ENCODE measurements around the gene ARL16. TPM values are rescaled to one million over a fixed set of nuclear protein-coding genes. Genes with fewer than 3 reads are reported as not detected.

The ARL16 gene
- total and polyA plus RNA-seq, 2 of the 4 experiments (the other 2 are of a cell fraction), result 51.1 to 77.9 TPM

DNA sequence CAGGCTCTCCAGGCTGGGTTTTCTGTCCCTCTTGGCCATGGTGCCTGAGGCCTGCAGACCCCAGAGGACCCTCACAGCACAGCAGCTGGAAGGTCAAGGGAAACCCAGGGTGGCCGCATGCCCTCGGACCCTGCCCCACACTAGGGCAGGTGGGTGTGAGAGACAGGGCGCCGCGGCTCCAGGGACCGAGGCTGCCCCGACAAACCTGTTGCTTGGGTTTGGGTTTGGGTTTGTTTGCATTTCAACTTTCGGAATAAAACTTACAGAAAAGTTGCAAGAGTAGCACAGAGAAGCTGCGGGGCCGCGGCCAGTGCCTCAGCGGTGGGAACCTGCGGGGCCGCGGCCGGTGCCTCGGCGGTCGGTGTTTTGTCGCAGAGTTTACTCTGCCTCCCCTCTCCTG is 8.0 kb upstream of the ARL16 start:
- no peak overlapping the region for H2BK120ac ChIP-seq (ENCODE audit: low read depth, low read length)
- H3K56ac ChIP-seq (ENCODE audit: extremely low read depth, insufficient read depth, low read length), result no peak overlapping the region
- no peak overlapping the region for H3K4me2 ChIP-seq (ENCODE audit: low read depth, low read length)
- no peak overlapping the region for H2BK15ac ChIP-seq (ENCODE audit: low read depth, low read length)
- ATAC-seq (ENCODE audit: low read depth) (no peak), DNase-seq (no peak)
- H4K91ac ChIP-seq (ENCODE audit: insufficient read depth, low read depth, low read length), result no peak overlapping the region
- no peak overlapping the region for H4K5ac ChIP-seq (ENCODE audit: low read depth, low read length)
- WGBS, 2 experiments (ENCODE audit: extremely low coverage in 2 of 2, insufficient read length in 1 of 2), result 89% methylated on average over 5 of the region's 20 CpGs; no CpG with 5 or more reads in 1 of the 2 experiments
- POLR2A ChIA-PET (ENCODE audit: unreplicated experiment), result no interaction called here
- H3K4me1 ChIP-seq (ENCODE audit: control insufficient read depth, insufficient read depth, low read length), result no peaks in the 10 kb centered on the region
- no peak overlapping the region for H3K23ac ChIP-seq (ENCODE audit: low read depth, low read length)
- intact Hi-C loops (cut with micrococcal nuclease), result no loop called here
- H4K20me1 ChIP-seq (ENCODE audit: insufficient read depth, low read length), result peaks cover 79% of the 10 kb centered on the region
- no peak overlapping the region for H2AK9ac ChIP-seq (replicated peaks; ENCODE audit: low read depth, low read length, poor library complexity)
- no peaks in the 10 kb centered on the region for H3K27me3 ChIP-seq (ENCODE audit: control insufficient read depth, insufficient read depth, low read length)
- no peak overlapping the region for H2AFZ ChIP-seq (replicated peaks; ENCODE audit: low read length, poor library complexity)
- peaks cover 7 to 47% of the 10 kb centered on the region in 2 experiments for H3K79me1 ChIP-seq (ENCODE audit: low read depth in 1 of 2, low read length in 2 of 2)
- no peak overlapping the region for H3K9ac ChIP-seq (ENCODE audit: low read depth, low read length)
- H2BK5ac ChIP-seq (ENCODE audit: low read depth, low read length, poor library complexity, severe bottlenecking), result no peak overlapping the region
- in situ Hi-C loops (cut with MboI; ENCODE audit: low sequenced_read_pairs), result no loop called here
- H3K36me3 ChIP-seq (ENCODE audit: control insufficient read depth, insufficient read depth, low read length), result peaks cover 95% of the 10 kb centered on the region
- H3K18ac ChIP-seq (ENCODE audit: low read depth, low read length), result no peak overlapping the region
- no peak overlapping the region for H2BK20ac ChIP-seq (ENCODE audit: low read depth, low read length)
- no peaks in the 10 kb centered on the region for H3K9me1 ChIP-seq (ENCODE audit: insufficient read depth, low read length)
- dilution Hi-C loops (cut with HindIII; ENCODE audit: low sequenced_read_pairs, unreplicated experiment), result no loop called here
- no peak overlapping the region for H2AK5ac ChIP-seq (ENCODE audit: low read depth, low read length)
- no TSS peak for BruUV-seq (replicated peaks)
- TF ChIP-seq POLR2A (IDR thresholded peaks at IDR 0.05; ENCODE audit: low read depth, low read length) (no peak), ELK1 (IDR thresholded peaks at IDR 0.05; ENCODE audit: borderline replicate concordance, low read depth, low read length) (no peak), RFX5 (IDR thresholded peaks at IDR 0.05; ENCODE audit: low read depth, low read length) (no peak), USF2 (IDR thresholded peaks at IDR 0.05; ENCODE audit: low read depth, low read length) (no peak), RCOR1 (IDR thresholded peaks at IDR 0.05; ENCODE audit: insufficient replicate concordance, low read length) (no peak), FOS (IDR thresholded peaks at IDR 0.05; ENCODE audit: low read depth, low read length) (no peak), CEBPB (IDR thresholded peaks at IDR 0.05; ENCODE audit: low read depth, low read length) (no peak), RAD21 (IDR thresholded peaks at IDR 0.05; ENCODE audit: low read length) (no peak), MAFK (IDR thresholded peaks at IDR 0.05; ENCODE audit: low read depth, low read length) (no peak), MXI1 (IDR thresholded peaks at IDR 0.05; ENCODE audit: borderline replicate concordance, low read depth, low read length) (no peak), CHD1 (IDR thresholded peaks at IDR 0.05; ENCODE audit: low read depth, low read length) (no peak), SMC3 (IDR thresholded peaks at IDR 0.05; ENCODE audit: low read depth, low read length) (no peak), NFE2L2 (IDR thresholded peaks at IDR 0.05; ENCODE audit: low read depth, low read length) (no peak), MAZ (IDR thresholded peaks at IDR 0.05; ENCODE audit: borderline replicate concordance, low read depth, low read length) (no peak), BHLHE40 (IDR thresholded peaks at IDR 0.05; ENCODE audit: low read depth, low read length) (no peak)
- TF ChIP-seq, protein P1, sequence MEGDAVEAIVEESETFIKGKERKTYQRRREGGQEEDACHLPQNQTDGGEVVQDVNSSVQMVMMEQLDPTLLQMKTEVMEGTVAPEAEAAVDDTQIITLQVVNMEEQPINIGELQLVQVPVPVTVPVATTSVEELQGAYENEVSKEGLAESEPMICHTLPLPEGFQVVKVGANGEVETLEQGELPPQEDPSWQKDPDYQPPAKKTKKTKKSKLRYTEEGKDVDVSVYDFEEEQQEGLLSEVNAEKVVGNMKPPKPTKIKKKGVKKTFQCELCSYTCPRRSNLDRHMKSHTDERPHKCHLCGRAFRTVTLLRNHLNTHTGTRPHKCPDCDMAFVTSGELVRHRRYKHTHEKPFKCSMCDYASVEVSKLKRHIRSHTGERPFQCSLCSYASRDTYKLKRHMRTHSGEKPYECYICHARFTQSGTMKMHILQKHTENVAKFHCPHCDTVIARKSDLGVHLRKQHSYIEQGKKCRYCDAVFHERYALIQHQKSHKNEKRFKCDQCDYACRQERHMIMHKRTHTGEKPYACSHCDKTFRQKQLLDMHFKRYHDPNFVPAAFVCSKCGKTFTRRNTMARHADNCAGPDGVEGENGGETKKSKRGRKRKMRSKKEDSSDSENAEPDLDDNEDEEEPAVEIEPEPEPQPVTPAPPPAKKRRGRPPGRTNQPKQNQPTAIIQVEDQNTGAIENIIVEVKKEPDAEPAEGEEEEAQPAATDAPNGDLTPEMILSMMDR (conservative IDR thresholded peaks at IDR 0.05; ENCODE audit: low read depth, low read length), result no peak
- no peak overlapping the region for H3K27ac ChIP-seq (ENCODE audit: insufficient read depth, low read length)
- no peaks in the 10 kb centered on the region for H3K9me3 ChIP-seq (ENCODE audit: control insufficient read depth, insufficient read depth, low read length)
- H4K8ac ChIP-seq (ENCODE audit: low read depth in 2 of 2, low read length in 2 of 2), result no peak overlapping the region
- no peak overlapping the region for H3K14ac ChIP-seq (replicated peaks; ENCODE audit: low read depth, low read length)
- H3K4ac ChIP-seq (ENCODE audit: low read depth, low read length), result no peak overlapping the region
- CTCF ChIA-PET, result no interaction called here
- no peak overlapping the region for H3K4me3 ChIP-seq (ENCODE audit: insufficient read depth, low read depth, low read length)

Data from IMR-90 (cell line).